Left lung (tissue), 10 donors: Measurements from ENCODE around the gene AFP. TPM values are rescaled to one million over a fixed set of nuclear protein-coding genes. Genes with fewer than 3 reads are reported as not detected.

Experiments
- ATAC-seq: fragments of 200-7000 bp; cut with Tn5 transposase; one replicate; pipeline ENCODE4 v1.9.1; 2020; ENCODE audit warnings: moderate library complexity
- DNase-seq, 4 donors: peaks; one replicate each; pipeline ENCODE4 v3.0.0-alpha.2; 2013 to 2020
- H3K27ac ChIP-seq, 2 donors: fragments of 200-600 bp; sonication (generic) in 1 of 2; one replicate each; pipeline versions ENCODE4 v1.5.0 to v1.8.0; 2020 to 2021
- H3K27me3 ChIP-seq, 2 donors: fragments of 200-600 bp; sonication (generic) in 1 of 2; one replicate each; pipeline versions ENCODE4 v1.5.0 to v1.8.0; 2020 to 2021
- H3K36me3 ChIP-seq, 2 donors: fragments of 200-600 bp; sonication (generic) in 1 of 2; one replicate each; pipeline versions ENCODE4 v1.5.0 to v1.8.0; 2020 to 2021
- H3K4me1 ChIP-seq, 2 donors: fragments of 200-600 bp; one replicate each; pipeline ENCODE4 v1.8.0; 2021
- H3K4me3 ChIP-seq, 2 donors: fragments of 200-600 bp; sonication (generic) in 1 of 2; one replicate each; pipeline versions ENCODE4 v1.5.0 to v1.8.0; 2020 to 2021; ENCODE audit warnings: mild to moderate bottlenecking in 1 of 2
- H3K9me3 ChIP-seq, 2 donors: fragments of 200-600 bp; sonication (generic) in 1 of 2; one replicate each; pipeline versions ENCODE4 v1.5.0 to v1.8.0; 2020 to 2021
- CTCF ChIP-seq, 2 donors: fragments of 200-600 bp; sonication (generic) in 1 of 2; IDR thresholded peaks; one replicate each; pipeline versions ENCODE4 v1.5.0 to v1.8.0; 2021; ENCODE audit warnings: antibody characterized with exemption in 2 of 2
- intact Hi-C, 2 donors: fragments of 100-400 bp; cut with DNase I; formaldehyde crosslinking; loops; one replicate each; pipeline versions ENCODE4 v1.11.2 to v1.14.2; 2022
- polyA plus RNA-seq, 6 donors: library from polyadenylated mRNA; unstranded; fragments of 120-200 nt; gene quantifications; one replicate each; pipeline ENCODE4 v1.2.1, GENCODE V29; 2013; ENCODE audit not compliant: insufficient read length in 6 of 6
- total RNA-seq, 2 donors: library from RNA; stranded (reverse); fragmentation: NEBNext Ultra II Directional; extraction: Animal tissue kit (Norgen Biotek cat#: 25700); gene quantifications; one replicate each; pipeline ENCODE4 v1.2.1, GENCODE V29; 2021
- donor health status: DM: no; HTN: yes; CAD: no.
- donor health status: DM: no; HTN: no; CAD: no.

AFP gene
- total and polyA plus RNA-seq, 8 donors = 0.73 to 25.5 (median 2.5) TPM; not detected in 1

- Histone ChIP-seq H3K4me1 (no peaks in the 10 kb centered on the region), H3K36me3 (no peaks in the 10 kb centered on the region), H3K27ac (no peak overlapping the region)
Measured at GRCh38 chr4:73486497-73486896, 50.5 kb downstream of the AFP start.

GRCh38 chr4:73487233-73487632 lies 51.2 kb downstream of the AFP start:
- no peak for DNase-seq
- TF ChIP-seq CTCF (IDR thresholded peaks at IDR 0.05) = no peak
- intact Hi-C loops = no loop called here
- Histone ChIP-seq H3K27ac (no peak overlapping the region), H3K9me3 (no peaks in the 10 kb centered on the region), H3K4me1 (no peaks in the 10 kb centered on the region), H3K36me3 (no peaks in the 10 kb centered on the region), H3K27me3 (no peaks in the 10 kb centered on the region), H3K4me3 (no peak overlapping the region)
- ATAC-seq = no peak

More at GRCh38 chr4:73486497-73486896, 50.5 kb downstream of the AFP start:
- H3K27me3 ChIP-seq = no peaks in the 10 kb centered on the region
- intact Hi-C loops = no loop called here
- H3K9me3 ChIP-seq = no peaks in the 10 kb centered on the region
- H3K4me3 ChIP-seq = no peak overlapping the region
- DNase-seq = no peak
- no peak for ATAC-seq
- no peak for TF ChIP-seq CTCF (IDR thresholded peaks at IDR 0.05)

GRCh38 chr4:73499996-73500765 lies 64.2 kb downstream of the AFP start:
- H3K27me3 ChIP-seq = no peaks in the 10 kb centered on the region
- peak in 2 of 4 donors; percentile 12 to 26 for DNase-seq
- no peaks in the 10 kb centered on the region for H3K4me1 ChIP-seq
- H3K36me3 ChIP-seq = no peaks in the 10 kb centered on the region
- H3K9me3 ChIP-seq = no peaks in the 10 kb centered on the region
- H3K4me3 ChIP-seq = no peak overlapping the region
- H3K27ac ChIP-seq = peak overlapping the region in 1 of 2 donors; percentile 5
- intact Hi-C loops = no loop called here
- TF ChIP-seq CTCF (IDR thresholded peaks at IDR 0.05) = no peak
- peak; percentile 65 for ATAC-seq

- no peaks in the 10 kb centered on the region for H3K36me3 ChIP-seq
- no peaks in the 10 kb centered on the region for H3K4me1 ChIP-seq
- no peak for TF ChIP-seq CTCF (IDR thresholded peaks at IDR 0.05)
- peak in 1 of 4 donors; percentile 7 for DNase-seq
- H3K9me3 ChIP-seq = no peaks in the 10 kb centered on the region
- peak; percentile 82 for ATAC-seq
- H3K4me3 ChIP-seq = no peak overlapping the region
- no peaks in the 10 kb centered on the region for H3K27me3 ChIP-seq
- H3K27ac ChIP-seq = no peak overlapping the region
- intact Hi-C loops = no loop called here
Measured at GRCh38 chr4:73501664-73502265, 65.7 kb downstream of the AFP start.

- Histone ChIP-seq H3K4me3 (no peak overlapping the region), H3K36me3 (no peaks in the 10 kb centered on the region), H3K4me1 (no peaks in the 10 kb centered on the region), H3K9me3 (no peaks in the 10 kb centered on the region), H3K27me3 (no peaks in the 10 kb centered on the region), H3K27ac (no peak overlapping the region)
- ATAC-seq (no peak), DNase-seq (no peak)
- TF ChIP-seq CTCF (IDR thresholded peaks at IDR 0.05) = no peak
- intact Hi-C loops = no loop called here
Measured at GRCh38 chr4:73505567-73505966, 69.5 kb downstream of the AFP start.
